LNCAP (cell line): ENCODE results near the gene REV3L.

Source experiments
- TF ChIP-seq, protein P1 (sequence below): fragments of 450-650 bp; IDR thresholded peaks from 2 replicates; pipeline ENCODE4 v1.5.1; 2017; ENCODE audit warnings: mild to moderate bottlenecking

The REV3L gene

DNA sequence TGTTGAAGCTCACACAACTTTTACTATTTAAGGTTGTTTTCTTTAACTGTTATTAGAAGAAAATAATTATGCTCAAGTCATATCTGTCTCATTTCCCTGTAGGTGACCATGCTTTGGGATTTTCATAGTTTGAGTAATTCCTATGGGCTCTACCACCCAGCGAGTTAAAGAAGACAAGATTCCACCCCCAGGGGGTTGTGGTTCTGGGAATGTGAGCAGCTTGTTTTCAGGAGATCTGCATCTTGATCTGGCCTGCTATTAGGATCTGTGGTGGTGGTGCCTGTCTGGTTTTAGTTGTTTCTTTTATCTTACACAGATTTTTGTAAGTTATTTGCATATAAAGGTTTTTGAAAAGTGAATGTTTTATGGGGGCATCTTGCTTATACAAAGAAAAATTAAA lies 20.2 kb upstream of the REV3L start:
- TF ChIP-seq, protein P1, sequence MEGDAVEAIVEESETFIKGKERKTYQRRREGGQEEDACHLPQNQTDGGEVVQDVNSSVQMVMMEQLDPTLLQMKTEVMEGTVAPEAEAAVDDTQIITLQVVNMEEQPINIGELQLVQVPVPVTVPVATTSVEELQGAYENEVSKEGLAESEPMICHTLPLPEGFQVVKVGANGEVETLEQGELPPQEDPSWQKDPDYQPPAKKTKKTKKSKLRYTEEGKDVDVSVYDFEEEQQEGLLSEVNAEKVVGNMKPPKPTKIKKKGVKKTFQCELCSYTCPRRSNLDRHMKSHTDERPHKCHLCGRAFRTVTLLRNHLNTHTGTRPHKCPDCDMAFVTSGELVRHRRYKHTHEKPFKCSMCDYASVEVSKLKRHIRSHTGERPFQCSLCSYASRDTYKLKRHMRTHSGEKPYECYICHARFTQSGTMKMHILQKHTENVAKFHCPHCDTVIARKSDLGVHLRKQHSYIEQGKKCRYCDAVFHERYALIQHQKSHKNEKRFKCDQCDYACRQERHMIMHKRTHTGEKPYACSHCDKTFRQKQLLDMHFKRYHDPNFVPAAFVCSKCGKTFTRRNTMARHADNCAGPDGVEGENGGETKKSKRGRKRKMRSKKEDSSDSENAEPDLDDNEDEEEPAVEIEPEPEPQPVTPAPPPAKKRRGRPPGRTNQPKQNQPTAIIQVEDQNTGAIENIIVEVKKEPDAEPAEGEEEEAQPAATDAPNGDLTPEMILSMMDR = no peak

DNA sequence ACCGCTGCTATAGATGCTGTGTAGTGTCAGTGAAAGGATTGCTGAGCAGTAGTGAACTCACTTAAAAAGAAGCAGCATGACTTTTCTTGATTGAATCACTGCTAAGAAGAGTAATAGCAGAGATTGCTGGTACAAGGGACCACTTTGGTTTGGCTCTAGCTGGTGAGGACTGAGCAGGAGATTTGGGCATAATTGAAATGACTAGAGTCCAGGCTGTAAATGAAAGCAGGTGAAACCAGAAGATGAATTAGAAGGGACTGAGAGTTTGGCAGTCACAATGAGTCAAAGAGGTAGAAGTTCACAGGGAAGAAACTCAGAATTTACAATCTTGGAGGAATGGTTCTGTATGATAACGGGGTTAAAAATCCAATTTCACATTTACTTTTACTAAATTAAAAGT lies 19.1 kb upstream of the REV3L start:
- TF ChIP-seq, protein P1 = no peak

GRCh38 chr6:111499269-111499793 lies 16.3 kb upstream of the REV3L start:
- TF ChIP-seq, protein P1 = no peak

- TF ChIP-seq, protein P1 = no peak
Measured at GRCh38 chr6:111494951-111495635, 12.1 kb upstream of the REV3L start.

DNA sequence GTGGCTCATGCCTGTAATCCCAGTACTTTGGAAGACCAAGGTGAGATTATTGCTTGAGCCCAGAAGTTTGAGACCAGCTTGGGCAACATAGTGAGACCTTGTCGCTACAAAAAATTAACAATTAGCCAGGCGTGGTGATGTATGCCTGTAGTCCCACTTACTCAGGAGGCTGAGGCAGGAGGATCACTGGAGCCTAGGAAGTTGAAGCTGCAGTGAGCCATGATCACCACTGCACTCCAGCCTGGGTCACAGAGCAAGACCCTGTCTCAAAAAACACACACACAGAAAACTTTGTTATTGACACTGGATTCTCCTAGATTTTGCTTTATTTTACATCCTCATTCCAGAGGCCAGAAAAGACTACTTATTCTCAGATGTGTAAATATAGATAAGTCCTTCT lies 9.5 kb upstream of the REV3L start:
- TF ChIP-seq, protein P1 = no peak

DNA sequence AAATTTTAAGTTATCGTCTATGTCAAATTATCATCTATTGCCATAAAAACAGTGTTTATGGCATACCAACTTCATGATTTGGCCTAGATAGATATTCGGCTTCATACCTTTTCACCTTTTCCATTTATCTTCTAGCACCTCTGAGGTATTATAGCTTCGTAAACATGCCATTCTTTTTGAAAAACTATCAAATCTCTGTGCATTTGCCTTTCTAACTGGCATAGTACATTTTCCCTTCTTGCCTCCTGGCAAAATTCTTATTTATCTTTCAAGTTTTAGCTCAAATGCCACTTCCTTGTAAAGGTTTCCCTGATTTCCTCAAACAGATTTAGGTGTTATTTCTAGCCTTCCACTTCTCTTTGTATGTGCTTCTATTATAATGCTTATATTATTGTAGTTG lies 7.0 kb upstream of the REV3L start:
- TF ChIP-seq, protein P1 = no peak

DNA sequence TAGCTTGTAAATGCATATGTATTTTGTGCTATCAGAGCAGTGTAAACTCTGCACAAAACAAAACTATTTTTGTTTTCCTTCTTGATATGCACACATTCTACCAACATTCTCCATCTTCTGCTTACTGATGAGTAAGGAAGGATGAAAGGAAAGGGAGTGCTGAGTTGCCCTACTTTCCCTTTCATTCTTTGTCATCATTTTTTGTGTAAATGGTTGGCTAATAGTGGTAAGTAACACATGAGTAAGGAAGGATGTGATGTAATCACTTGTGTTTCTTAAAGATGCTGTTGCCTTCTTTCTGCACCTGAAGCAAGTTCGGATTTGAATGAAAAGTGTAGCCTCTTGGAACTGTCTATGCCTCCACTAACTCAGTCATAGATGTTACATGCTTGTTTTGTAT lies 4.6 kb upstream of the REV3L start:
- TF ChIP-seq, protein P1 = no peak
